Nephron progenitor cell (in vitro differentiated cells): ENCODE measurements around the gene CHN2.

ENCODE experiments used
- DNase-seq: peaks from one replicate; pipeline ENCODE4 v3.0.0; 2021
- H3K27ac Mint-ChIP-seq: 2 replicates; pipeline ENCODE4 v1.8.0; 2021; ENCODE audit warnings: mild to moderate bottlenecking, moderate library complexity, mixed read lengths
- H3K27me3 Mint-ChIP-seq: 2 replicates; pipeline ENCODE4 v1.8.0; 2021; ENCODE audit warnings: mild to moderate bottlenecking, low read depth, mixed read lengths; ENCODE audit not compliant: poor library complexity
- H3K36me3 Mint-ChIP-seq: 2 replicates; pipeline ENCODE4 v1.8.0; 2021; ENCODE audit warnings: low read depth, mixed read lengths
- H3K4me1 Mint-ChIP-seq: 2 replicates; pipeline ENCODE4 v1.8.0; 2021; ENCODE audit warnings: mixed read lengths
- H3K4me3 Mint-ChIP-seq: 2 replicates; pipeline ENCODE4 v1.8.0; 2021; ENCODE audit warnings: mild to moderate bottlenecking, moderate library complexity, mixed read lengths
- H3K9me3 Mint-ChIP-seq: 2 replicates; pipeline ENCODE4 v1.8.0; 2021; ENCODE audit warnings: mild to moderate bottlenecking, moderate library complexity, mixed read lengths
- CTCF ChIP-seq: fragments of 200-600 bp; sonication (generic); IDR thresholded peaks from 2 replicates; pipeline ENCODE4 v1.5.0; 2021; ENCODE audit warnings: antibody characterized with exemption

The CHN2 gene

GRCh38 chr7:29322023-29322712 lies 127.6 kb downstream of the CHN2 start:
- peaks cover 64% of the 10 kb centered on the region for H3K4me1 Mint-ChIP-seq
- no peaks in the 10 kb centered on the region for H3K27me3 Mint-ChIP-seq
- TF ChIP-seq CTCF: no peak
- peaks cover 12% of the 10 kb centered on the region for H3K9me3 Mint-ChIP-seq
- DNase-seq: no peak
- H3K4me3 Mint-ChIP-seq: no peak overlapping the region
- H3K27ac Mint-ChIP-seq: peak overlapping the region; percentile 0
- H3K36me3 Mint-ChIP-seq: peaks cover 9% of the 10 kb centered on the region

GRCh38 chr7:29325476-29325875 lies 130.9 kb downstream of the CHN2 start:
- peaks cover 12% of the 10 kb centered on the region for H3K9me3 Mint-ChIP-seq
- peaks cover 69% of the 10 kb centered on the region for H3K4me1 Mint-ChIP-seq
- no peak for DNase-seq
- no peak for TF ChIP-seq CTCF
- no peaks in the 10 kb centered on the region for H3K27me3 Mint-ChIP-seq
- H3K4me3 Mint-ChIP-seq: no peak overlapping the region
- H3K27ac Mint-ChIP-seq: no peak overlapping the region
- peaks cover 9% of the 10 kb centered on the region for H3K36me3 Mint-ChIP-seq

GRCh38 chr7:29326864-29327263 lies 132.3 kb downstream of the CHN2 start:
- Mint-ChIP-seq H3K9me3 (peaks cover 12% of the 10 kb centered on the region), H3K36me3 (peaks cover 15% of the 10 kb centered on the region), H3K4me3 (peak overlapping the region; percentile 59), H3K27me3 (no peaks in the 10 kb centered on the region), H3K27ac (peak overlapping the region; percentile 99), H3K4me1 (peaks cover 76% of the 10 kb centered on the region)
- no peak for DNase-seq
- no peak for TF ChIP-seq CTCF

- H3K4me1 Mint-ChIP-seq: peaks cover 75% of the 10 kb centered on the region
- TF ChIP-seq CTCF: no peak
- peak overlapping the region; percentile 59 for H3K4me3 Mint-ChIP-seq
- H3K9me3 Mint-ChIP-seq: peaks cover 12% of the 10 kb centered on the region
- no peak for DNase-seq
- H3K36me3 Mint-ChIP-seq: peaks cover 15% of the 10 kb centered on the region
- peak overlapping the region; percentile 99 for H3K27ac Mint-ChIP-seq
- no peaks in the 10 kb centered on the region for H3K27me3 Mint-ChIP-seq
These were observed 132.9 kb downstream of the CHN2 start for GRCh38 chr7:29327455-29327854.

- H3K36me3 Mint-ChIP-seq: peaks cover 15% of the 10 kb centered on the region
- H3K4me3 Mint-ChIP-seq: peak overlapping the region; percentile 59
- DNase-seq: no peak
- no peaks in the 10 kb centered on the region for H3K27me3 Mint-ChIP-seq
- TF ChIP-seq CTCF: no peak
- peaks cover 12% of the 10 kb centered on the region for H3K9me3 Mint-ChIP-seq
- peaks cover 78% of the 10 kb centered on the region for H3K4me1 Mint-ChIP-seq
- peak overlapping the region; percentile 99 for H3K27ac Mint-ChIP-seq
These were observed 133.5 kb downstream of the CHN2 start for GRCh38 chr7:29328045-29328444.

GRCh38 chr7:29328811-29329210 lies 134.2 kb downstream of the CHN2 start:
- Mint-ChIP-seq H3K27me3 (no peaks in the 10 kb centered on the region), H3K9me3 (peaks cover 12% of the 10 kb centered on the region), H3K4me3 (no peak overlapping the region), H3K36me3 (peaks cover 11% of the 10 kb centered on the region), H3K4me1 (peaks cover 79% of the 10 kb centered on the region), H3K27ac (peak overlapping the region; percentile 54)
- TF ChIP-seq CTCF: no peak
- no peak for DNase-seq
